ENCODE data around the gene FASN.
"Not testable (repeated sequence)": the region's sequence is repeated elsewhere in the genome, so short reads cannot be mapped to it uniquely, and the experiment has no call there.

FASN gene

GRCh38 chr17:82045936-82046484, 52.0 kb downstream of the FASN start:
- Histone ChIP-seq H3K4me1 (ENCODE audit: control insufficient read depth, insufficient read depth, low read length) (peaks cover 13% of the 10 kb centered on the region), H3K4me3 (ENCODE audit: low read length in 2 of 2) (no peak overlapping the region), H3K27me3 (ENCODE audit: control insufficient read depth in 1 of 2, insufficient read depth in 2 of 2, low read length in 2 of 2) (no peaks in the 10 kb centered on the region), H3K27ac (ENCODE audit: low read length) (no peak overlapping the region), H3K36me3 (ENCODE audit: control insufficient read depth in 2 of 2, insufficient read depth in 2 of 2, low read length in 2 of 2) (peaks cover 7 to 14% of the 10 kb centered on the region in 2 donors), H3K9ac (ENCODE audit: low read length in 2 of 2) (no peak overlapping the region), H3K9me3 (ENCODE audit: control insufficient read depth in 2 of 2, low read length in 2 of 2) (no peaks in the 10 kb centered on the region)

GRCh38 chr17:82043507-82043906, 54.5 kb downstream of the FASN start:
- no peaks in the 10 kb centered on the region for H3K9me3 ChIP-seq (ENCODE audit: control insufficient read depth in 2 of 2, low read length in 2 of 2)
- peaks cover 7 to 8% of the 10 kb centered on the region in 2 donors for H3K36me3 ChIP-seq (ENCODE audit: control insufficient read depth in 2 of 2, insufficient read depth in 2 of 2, low read length in 2 of 2)
- no peaks in the 10 kb centered on the region for H3K4me1 ChIP-seq (ENCODE audit: control insufficient read depth, insufficient read depth, low read length)
- H3K27me3 ChIP-seq (ENCODE audit: control insufficient read depth in 1 of 2, insufficient read depth in 2 of 2, low read length in 2 of 2): no peaks in the 10 kb centered on the region
- H3K9ac ChIP-seq (ENCODE audit: low read length in 2 of 2): no peak overlapping the region
- H3K4me3 ChIP-seq (ENCODE audit: low read length in 2 of 2): no peak overlapping the region
- no peak overlapping the region for H3K27ac ChIP-seq (ENCODE audit: low read length)

- H3K9me3 ChIP-seq (ENCODE audit: control insufficient read depth in 2 of 2, low read length in 2 of 2): no peaks in the 10 kb centered on the region
- no peak overlapping the region for H3K4me3 ChIP-seq (ENCODE audit: low read length in 2 of 2)
- H3K4me1 ChIP-seq (ENCODE audit: control insufficient read depth, insufficient read depth, low read length): peaks cover 4% of the 10 kb centered on the region
- H3K27me3 ChIP-seq (ENCODE audit: control insufficient read depth in 1 of 2, insufficient read depth in 2 of 2, low read length in 2 of 2): no peaks in the 10 kb centered on the region
- peaks cover 4 to 6% of the 10 kb centered on the region in 2 donors for H3K36me3 ChIP-seq (ENCODE audit: control insufficient read depth in 2 of 2, insufficient read depth in 2 of 2, low read length in 2 of 2)
- H3K27ac ChIP-seq (ENCODE audit: low read length): no peak overlapping the region
- H3K9ac ChIP-seq (ENCODE audit: low read length in 2 of 2): no peak overlapping the region
Observed at GRCh38 chr17:82042649-82043048, 55.4 kb downstream of the FASN start.

GRCh38 chr17:82041144-82041814, 56.8 kb downstream of the FASN start:
- no peak overlapping the region for H3K4me3 ChIP-seq (ENCODE audit: low read length in 2 of 2)
- H3K9me3 ChIP-seq (ENCODE audit: control insufficient read depth in 2 of 2, low read length in 2 of 2): no peaks in the 10 kb centered on the region
- peaks cover 17% of the 10 kb centered on the region for H3K4me1 ChIP-seq (ENCODE audit: control insufficient read depth, insufficient read depth, low read length)
- no peak overlapping the region for H3K27ac ChIP-seq (ENCODE audit: low read length)
- no peaks in the 10 kb centered on the region for H3K36me3 ChIP-seq (ENCODE audit: control insufficient read depth in 2 of 2, insufficient read depth in 2 of 2, low read length in 2 of 2)
- H3K9ac ChIP-seq (ENCODE audit: low read length in 2 of 2): no peak overlapping the region
- no peaks in the 10 kb centered on the region for H3K27me3 ChIP-seq (ENCODE audit: control insufficient read depth in 1 of 2, insufficient read depth in 2 of 2, low read length in 2 of 2)

DNA sequence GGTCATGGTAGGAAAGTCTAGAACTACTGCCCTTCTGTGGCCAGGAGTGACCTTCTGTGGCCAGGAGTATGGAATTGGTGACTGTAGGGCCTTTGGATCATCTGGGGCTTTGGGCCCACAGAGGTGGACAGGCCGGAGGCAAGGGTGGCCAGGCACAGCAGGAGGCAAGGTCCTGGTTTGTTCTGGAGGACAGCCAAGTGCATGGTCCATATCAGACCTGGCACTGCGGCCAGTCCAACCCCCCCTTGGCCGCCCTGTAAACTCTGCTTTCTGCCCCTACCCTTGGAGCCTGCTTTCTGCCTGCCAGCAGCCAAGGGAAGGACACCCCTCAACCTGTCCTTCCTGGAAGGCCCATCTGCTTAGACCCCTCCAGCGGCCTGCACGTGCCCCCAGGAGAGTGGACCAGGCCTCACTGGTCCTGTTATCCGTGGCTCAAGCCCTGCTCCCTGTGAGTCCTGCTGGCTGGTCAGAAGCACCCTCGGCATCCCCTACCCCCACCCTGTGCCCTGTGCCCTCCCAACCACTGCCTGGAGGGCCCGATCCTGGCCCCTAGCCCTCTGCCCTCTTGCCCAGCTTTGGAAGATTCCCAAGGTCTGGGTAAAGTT, 58.2 kb downstream of the FASN start:
- peaks cover 25% of the 10 kb centered on the region for H3K4me1 ChIP-seq (ENCODE audit: control insufficient read depth, insufficient read depth, low read length)

GRCh38 chr17:82038796-82039409, 59.1 kb downstream of the FASN start:
- not testable (repeated sequence) for H3K9ac ChIP-seq (ENCODE audit: low read length in 2 of 2); H3K27me3 ChIP-seq (ENCODE audit: control insufficient read depth in 1 of 2, insufficient read depth in 2 of 2, low read length in 2 of 2); H3K36me3 ChIP-seq (ENCODE audit: control insufficient read depth in 2 of 2, insufficient read depth in 2 of 2, low read length in 2 of 2); H3K27ac ChIP-seq (ENCODE audit: low read length); H3K4me3 ChIP-seq (ENCODE audit: low read length in 2 of 2); H3K9me3 ChIP-seq (ENCODE audit: control insufficient read depth in 2 of 2, low read length in 2 of 2)
- peaks cover 25% of the 10 kb centered on the region for H3K4me1 ChIP-seq (ENCODE audit: control insufficient read depth, insufficient read depth, low read length)

More for the DNA sequence above, 58.2 kb downstream of the FASN start:
- no peaks in the 10 kb centered on the region for H3K36me3 ChIP-seq (ENCODE audit: control insufficient read depth in 2 of 2, insufficient read depth in 2 of 2, low read length in 2 of 2)
- H3K27me3 ChIP-seq (ENCODE audit: control insufficient read depth in 1 of 2, insufficient read depth in 2 of 2, low read length in 2 of 2): no peaks in the 10 kb centered on the region
- no peak overlapping the region for H3K9ac ChIP-seq (ENCODE audit: low read length in 2 of 2)
- H3K4me3 ChIP-seq (ENCODE audit: low read length in 2 of 2): no peak overlapping the region
- H3K9me3 ChIP-seq (ENCODE audit: control insufficient read depth in 2 of 2, low read length in 2 of 2): no peaks in the 10 kb centered on the region
- H3K27ac ChIP-seq (ENCODE audit: low read length): no peak overlapping the region

- peak overlapping the region in 1 of 2 donors; percentile 73 for H3K9ac ChIP-seq (ENCODE audit: low read length in 2 of 2)
- H3K9me3 ChIP-seq (ENCODE audit: control insufficient read depth in 2 of 2, low read length in 2 of 2): no peaks in the 10 kb centered on the region
- peak overlapping the region; percentile 88 for H3K27ac ChIP-seq (ENCODE audit: low read length)
- peaks cover 0 to 4% of the 10 kb centered on the region in 2 donors for H3K27me3 ChIP-seq (ENCODE audit: control insufficient read depth in 1 of 2, insufficient read depth in 2 of 2, low read length in 2 of 2)
- H3K4me1 ChIP-seq (ENCODE audit: control insufficient read depth, insufficient read depth, low read length): peaks cover 25% of the 10 kb centered on the region
- H3K4me3 ChIP-seq (ENCODE audit: low read length in 2 of 2): peak overlapping the region; percentile 48 to 81
- no peaks in the 10 kb centered on the region for H3K36me3 ChIP-seq (ENCODE audit: control insufficient read depth in 2 of 2, insufficient read depth in 2 of 2, low read length in 2 of 2)
Observed at GRCh38 chr17:82037889-82038195, 60.2 kb downstream of the FASN start.

GRCh38 chr17:82037092-82037888, 60.7 kb downstream of the FASN start, which contains the start of gene DCXR:
Gene DCXR (minus strand): TSS chr17:82037697. CDS start chr17:82037682, 15 bp downstream.
- peaks cover 0 to 9% of the 10 kb centered on the region in 2 donors for H3K27me3 ChIP-seq (ENCODE audit: control insufficient read depth in 1 of 2, insufficient read depth in 2 of 2, low read length in 2 of 2)
- no peaks in the 10 kb centered on the region for H3K9me3 ChIP-seq (ENCODE audit: control insufficient read depth in 2 of 2, low read length in 2 of 2)
- H3K4me3 ChIP-seq (ENCODE audit: low read length in 2 of 2): peak within 1 kb of the TSS; percentile 78 to 81
- H3K36me3 ChIP-seq (ENCODE audit: control insufficient read depth in 2 of 2, insufficient read depth in 2 of 2, low read length in 2 of 2): no peaks in the 10 kb centered on the region
- H3K4me1 ChIP-seq (ENCODE audit: control insufficient read depth, insufficient read depth, low read length): peaks cover 28% of the 10 kb centered on the region
- peak within 1 kb of the TSS; percentile 88 for H3K27ac ChIP-seq (ENCODE audit: low read length)
- H3K9ac ChIP-seq (ENCODE audit: low read length in 2 of 2): peak within 1 kb of the TSS; percentile 82 to 92

DNA sequence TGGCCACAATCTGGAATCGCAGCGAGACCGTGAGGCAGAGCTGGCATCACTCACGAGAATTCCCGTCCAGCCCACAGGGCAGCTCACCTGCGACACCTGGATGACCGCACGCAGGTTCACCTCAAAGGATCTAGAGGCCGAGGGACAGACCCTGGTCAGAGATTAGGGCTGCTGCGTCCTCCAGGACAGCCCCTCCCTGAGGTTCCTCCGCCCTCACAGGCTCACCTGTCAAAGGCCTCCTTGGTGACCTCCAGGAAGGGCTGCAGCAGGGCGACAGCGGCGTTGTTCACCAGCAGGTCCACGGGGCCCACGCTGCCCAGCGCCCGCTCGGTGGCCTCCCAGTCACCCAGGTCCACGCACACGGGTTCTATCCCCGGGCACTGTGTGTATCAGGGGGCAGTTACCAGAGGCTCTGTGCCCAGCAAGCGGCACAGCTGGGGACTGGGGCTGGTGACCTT, 61.4 kb downstream of the FASN start:
- Histone ChIP-seq H3K9me3 (ENCODE audit: control insufficient read depth in 2 of 2, low read length in 2 of 2) (no peaks in the 10 kb centered on the region), H3K27me3 (ENCODE audit: control insufficient read depth in 1 of 2, insufficient read depth in 2 of 2, low read length in 2 of 2) (peaks cover 0 to 12% of the 10 kb centered on the region in 2 donors), H3K4me1 (ENCODE audit: control insufficient read depth, insufficient read depth, low read length) (peaks cover 33% of the 10 kb centered on the region), H3K36me3 (ENCODE audit: control insufficient read depth in 2 of 2, insufficient read depth in 2 of 2, low read length in 2 of 2) (no peaks in the 10 kb centered on the region), H3K9ac (ENCODE audit: low read length in 2 of 2) (peak overlapping the region; percentile 82 to 92), H3K27ac (ENCODE audit: low read length) (peak overlapping the region; percentile 88), H3K4me3 (ENCODE audit: low read length in 2 of 2) (peak overlapping the region; percentile 78 to 81)

DNA sequence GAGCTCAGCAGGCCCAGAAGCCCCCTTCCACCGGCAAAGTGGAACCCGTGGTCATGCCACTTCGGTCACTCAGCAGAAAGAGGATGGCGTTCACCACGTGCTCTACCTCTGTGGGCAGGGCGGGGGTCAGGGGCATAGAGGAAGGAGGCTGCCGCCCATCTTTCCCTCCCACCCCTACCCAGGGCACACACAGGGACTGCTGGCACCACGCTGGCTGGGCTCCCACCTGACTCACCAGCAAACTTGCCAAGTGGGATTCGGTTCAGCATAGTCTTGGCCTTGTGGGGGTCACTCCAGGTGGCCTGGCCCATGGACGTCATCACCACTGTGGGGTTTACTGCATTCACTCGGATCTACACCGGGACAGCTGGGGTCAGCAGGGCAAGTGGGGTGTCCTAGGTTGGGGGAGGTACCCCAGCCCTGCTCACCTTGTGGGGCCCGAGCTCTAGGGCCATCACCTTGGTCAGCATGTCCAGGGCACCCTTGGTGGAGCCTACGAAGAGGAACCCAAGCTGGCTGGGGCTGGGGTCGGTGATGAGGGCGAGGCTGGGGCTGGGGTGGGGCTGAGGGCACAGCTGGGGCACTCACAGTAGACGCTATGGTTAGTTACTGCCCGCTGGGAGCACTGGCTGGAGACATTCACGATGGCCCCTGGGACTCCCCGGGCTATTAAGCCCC, 61.9 kb downstream of the FASN start:
- H3K9me3 ChIP-seq (ENCODE audit: control insufficient read depth in 2 of 2, low read length in 2 of 2): no peaks in the 10 kb centered on the region
- H3K27ac ChIP-seq (ENCODE audit: low read length): peak overlapping the region; percentile 88
- peak overlapping the region; percentile 78 to 81 for H3K4me3 ChIP-seq (ENCODE audit: low read length in 2 of 2)
- no peaks in the 10 kb centered on the region for H3K36me3 ChIP-seq (ENCODE audit: control insufficient read depth in 2 of 2, insufficient read depth in 2 of 2, low read length in 2 of 2)
- peaks cover 0 to 12% of the 10 kb centered on the region in 2 donors for H3K27me3 ChIP-seq (ENCODE audit: control insufficient read depth in 1 of 2, insufficient read depth in 2 of 2, low read length in 2 of 2)
- H3K9ac ChIP-seq (ENCODE audit: low read length in 2 of 2): peak overlapping the region; percentile 82 to 92
- H3K4me1 ChIP-seq (ENCODE audit: control insufficient read depth, insufficient read depth, low read length): peaks cover 36% of the 10 kb centered on the region

All from stomach smooth muscle (tissue), 2 donors.